Vagina (tissue), 2 donors: ENCODE data around the gene PEMT.

ENCODE experiments used
- POLR2A ChIP-seq, 2 donors: fragments of 450-650 bp; IDR thresholded peaks; one replicate each; pipeline ENCODE4 v1.6.1; 2017; ENCODE audit warnings: antibody characterized with exemption in 2 of 2, mild to moderate bottlenecking in 2 of 2, moderate library complexity in 2 of 2
- TF ChIP-seq, protein P1 (sequence below), 3 experiments: fragments of 450-650 bp in 2 of 3; fragments of 200-600 bp in 1 of 3; sonication (generic) in 1 of 3; IDR thresholded peaks; one replicate each; pipeline ENCODE4 v1.5.1; 2017 to 2019; ENCODE audit warnings: antibody characterized with exemption in 3 of 3, mild to moderate bottlenecking in 2 of 3, moderate library complexity in 2 of 3

- TF ChIP-seq, protein P1, sequence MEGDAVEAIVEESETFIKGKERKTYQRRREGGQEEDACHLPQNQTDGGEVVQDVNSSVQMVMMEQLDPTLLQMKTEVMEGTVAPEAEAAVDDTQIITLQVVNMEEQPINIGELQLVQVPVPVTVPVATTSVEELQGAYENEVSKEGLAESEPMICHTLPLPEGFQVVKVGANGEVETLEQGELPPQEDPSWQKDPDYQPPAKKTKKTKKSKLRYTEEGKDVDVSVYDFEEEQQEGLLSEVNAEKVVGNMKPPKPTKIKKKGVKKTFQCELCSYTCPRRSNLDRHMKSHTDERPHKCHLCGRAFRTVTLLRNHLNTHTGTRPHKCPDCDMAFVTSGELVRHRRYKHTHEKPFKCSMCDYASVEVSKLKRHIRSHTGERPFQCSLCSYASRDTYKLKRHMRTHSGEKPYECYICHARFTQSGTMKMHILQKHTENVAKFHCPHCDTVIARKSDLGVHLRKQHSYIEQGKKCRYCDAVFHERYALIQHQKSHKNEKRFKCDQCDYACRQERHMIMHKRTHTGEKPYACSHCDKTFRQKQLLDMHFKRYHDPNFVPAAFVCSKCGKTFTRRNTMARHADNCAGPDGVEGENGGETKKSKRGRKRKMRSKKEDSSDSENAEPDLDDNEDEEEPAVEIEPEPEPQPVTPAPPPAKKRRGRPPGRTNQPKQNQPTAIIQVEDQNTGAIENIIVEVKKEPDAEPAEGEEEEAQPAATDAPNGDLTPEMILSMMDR (IDR thresholded peaks at IDR 0.05) = no peak
- no peak for TF ChIP-seq POLR2A (IDR thresholded peaks at IDR 0.05)
Observed at GRCh38 chr17:17498606-17499301, 92.8 kb downstream of the PEMT start.
